D721Med (cell line): ENCODE data around the gene CRIM1.
"Not testable (repeated sequence)": the region's sequence is repeated elsewhere in the genome, so short reads cannot be mapped to it uniquely, and the experiment has no call there.

Experiments used
- DNase-seq: peaks from one replicate; pipeline ENCODE4 v3.0.0; 2011; ENCODE audit warnings: low spot score; ENCODE audit not compliant: insufficient read length
- FAIRE-seq: peaks from 2 replicates; lab custom pipeline; 2011; peaks lifted over from hg19 to GRCh38; lab: Jason Lieb, UNC
- TF ChIP-seq, protein P1 (sequence below): IDR thresholded peaks from 2 replicates; pipeline ENCODE4 v1.5.1; 2012; ENCODE audit warnings: mild to moderate bottlenecking, control low read depth; ENCODE audit not compliant: insufficient read depth; ENCODE audit errors: missing control alignments

Gene CRIM1

DNA sequence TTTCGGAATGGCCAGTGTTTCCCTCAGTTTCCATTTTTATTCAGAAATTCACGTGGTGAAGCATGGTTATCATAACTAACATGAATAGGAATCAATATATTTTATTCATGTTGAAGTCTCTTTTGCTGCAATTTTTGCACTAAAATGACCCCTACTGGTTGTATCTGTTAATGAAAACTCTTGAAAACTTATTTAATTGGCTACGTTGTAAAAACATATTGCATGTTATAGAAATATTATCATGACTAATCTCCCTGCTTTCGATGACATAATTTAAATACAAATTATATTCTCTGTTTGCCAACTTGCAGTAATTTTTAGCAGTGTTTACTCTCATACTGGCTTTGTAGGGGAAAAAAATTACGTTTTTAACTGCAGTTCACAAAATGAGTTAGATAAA is 3.5 kb downstream of the CRIM1 start:
- TF ChIP-seq, protein P1, sequence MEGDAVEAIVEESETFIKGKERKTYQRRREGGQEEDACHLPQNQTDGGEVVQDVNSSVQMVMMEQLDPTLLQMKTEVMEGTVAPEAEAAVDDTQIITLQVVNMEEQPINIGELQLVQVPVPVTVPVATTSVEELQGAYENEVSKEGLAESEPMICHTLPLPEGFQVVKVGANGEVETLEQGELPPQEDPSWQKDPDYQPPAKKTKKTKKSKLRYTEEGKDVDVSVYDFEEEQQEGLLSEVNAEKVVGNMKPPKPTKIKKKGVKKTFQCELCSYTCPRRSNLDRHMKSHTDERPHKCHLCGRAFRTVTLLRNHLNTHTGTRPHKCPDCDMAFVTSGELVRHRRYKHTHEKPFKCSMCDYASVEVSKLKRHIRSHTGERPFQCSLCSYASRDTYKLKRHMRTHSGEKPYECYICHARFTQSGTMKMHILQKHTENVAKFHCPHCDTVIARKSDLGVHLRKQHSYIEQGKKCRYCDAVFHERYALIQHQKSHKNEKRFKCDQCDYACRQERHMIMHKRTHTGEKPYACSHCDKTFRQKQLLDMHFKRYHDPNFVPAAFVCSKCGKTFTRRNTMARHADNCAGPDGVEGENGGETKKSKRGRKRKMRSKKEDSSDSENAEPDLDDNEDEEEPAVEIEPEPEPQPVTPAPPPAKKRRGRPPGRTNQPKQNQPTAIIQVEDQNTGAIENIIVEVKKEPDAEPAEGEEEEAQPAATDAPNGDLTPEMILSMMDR, result peak; percentile 40
- no peak for FAIRE-seq
- DNase-seq, result no peak

DNA sequence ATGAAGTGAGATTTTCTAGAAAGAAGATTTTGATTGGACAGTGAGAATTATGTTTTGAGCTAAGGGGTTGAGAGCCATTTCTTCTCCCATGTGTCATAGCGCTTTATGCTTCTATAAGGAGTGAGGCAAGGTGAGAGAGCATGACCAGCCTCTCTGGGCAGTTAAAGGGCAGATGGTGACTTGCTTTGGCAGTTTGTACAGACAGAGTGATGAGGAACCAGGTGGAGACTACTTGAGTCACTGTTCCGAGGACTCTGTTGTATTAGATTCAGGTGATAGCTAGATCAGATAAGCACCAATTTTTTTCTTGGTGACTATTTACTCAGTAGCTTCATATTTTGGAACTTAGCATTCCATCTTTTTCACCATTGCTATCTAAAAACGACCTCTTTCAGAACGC is 4.5 kb downstream of the CRIM1 start:
- FAIRE-seq (no peak), DNase-seq (no peak)
- TF ChIP-seq, protein P1, result no peak

DNA sequence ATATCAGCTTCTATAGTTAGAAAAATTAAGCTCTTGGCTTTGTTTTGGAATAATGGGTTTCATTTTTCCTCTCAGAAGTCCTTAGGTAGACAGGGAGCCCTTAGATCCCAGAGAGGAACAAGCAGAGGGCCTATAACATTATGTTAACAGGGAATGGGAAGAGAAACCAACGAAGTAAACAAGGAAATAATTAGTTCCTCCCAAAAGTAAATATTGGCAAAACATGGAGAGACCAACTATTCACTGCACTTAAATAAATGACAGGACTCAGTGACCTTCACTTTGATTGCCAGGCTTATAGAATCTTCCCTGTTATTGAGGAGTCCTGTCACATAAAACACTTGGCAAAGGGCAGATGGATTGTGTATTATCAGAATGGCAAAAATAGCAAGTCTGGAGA is 5.3 kb downstream of the CRIM1 start:
- TF ChIP-seq, protein P1, result no peak
- DNase-seq (no peak), FAIRE-seq (no peak)

DNA sequence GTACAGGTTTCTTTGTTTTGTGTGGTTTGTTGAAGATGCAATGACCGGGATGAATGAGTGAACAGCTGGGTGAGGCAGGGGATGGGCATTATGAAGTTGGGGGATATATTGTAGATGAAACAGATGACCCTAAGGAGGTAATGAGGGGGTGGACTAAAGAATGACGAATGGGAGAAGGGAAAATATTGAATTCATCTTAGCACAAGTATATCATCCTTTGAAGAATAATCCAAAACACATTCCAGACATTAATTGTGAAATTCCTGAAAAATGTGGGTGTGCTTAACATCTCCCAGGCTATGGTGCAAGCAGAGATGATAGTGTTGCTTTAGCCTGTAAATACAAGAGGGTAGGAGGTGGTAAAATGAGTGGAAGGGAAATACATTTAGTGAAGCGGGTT is 5.8 kb downstream of the CRIM1 start:
- FAIRE-seq, result no peak

DNA sequence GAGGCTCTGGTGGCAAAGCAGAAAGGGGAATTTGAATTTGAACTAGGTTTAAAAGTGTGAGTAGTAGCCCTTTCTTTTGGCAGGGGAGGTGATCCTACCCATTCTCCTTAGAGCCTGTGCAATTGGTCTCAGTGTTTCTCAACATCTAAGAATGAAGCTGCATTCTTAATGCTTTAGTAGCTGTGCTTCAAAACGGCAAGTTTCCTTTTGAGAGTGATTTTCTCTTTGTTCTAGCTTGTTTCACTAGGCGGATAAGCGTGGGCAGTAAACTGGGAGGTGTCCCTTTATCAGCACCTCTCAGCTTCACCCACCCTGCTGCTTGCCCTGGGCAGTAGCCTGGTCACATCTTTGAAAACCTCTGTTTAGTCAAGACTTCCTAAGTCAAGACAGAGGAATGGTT is 6.7 kb downstream of the CRIM1 start:
- FAIRE-seq (no peak), DNase-seq (no peak)
- TF ChIP-seq, protein P1, result no peak

More for the DNA sequence above, 5.8 kb downstream of the CRIM1 start:
- DNase-seq, result no peak
- TF ChIP-seq, protein P1, result no peak

DNA sequence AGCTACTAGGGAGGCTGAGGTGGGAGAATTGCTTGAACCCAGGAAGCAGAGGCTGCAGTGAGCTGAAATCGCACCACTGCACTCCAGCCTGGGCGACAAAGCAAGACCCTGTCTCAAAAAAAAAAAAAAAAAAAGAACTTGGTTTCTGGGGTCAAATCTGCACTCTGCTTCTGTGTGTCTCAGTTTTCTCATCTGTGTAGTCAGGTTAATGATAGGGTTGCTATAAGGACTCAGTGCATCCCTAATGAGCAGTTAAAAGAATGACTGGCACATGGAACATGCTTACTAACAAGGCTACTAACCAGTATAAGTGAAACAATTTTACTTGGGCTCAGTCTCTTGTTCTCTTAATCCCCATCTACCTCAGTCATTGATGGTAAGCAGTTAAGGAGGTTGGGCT is 7.5 kb downstream of the CRIM1 start:
- not testable (repeated sequence) for FAIRE-seq, DNase-seq

DNA sequence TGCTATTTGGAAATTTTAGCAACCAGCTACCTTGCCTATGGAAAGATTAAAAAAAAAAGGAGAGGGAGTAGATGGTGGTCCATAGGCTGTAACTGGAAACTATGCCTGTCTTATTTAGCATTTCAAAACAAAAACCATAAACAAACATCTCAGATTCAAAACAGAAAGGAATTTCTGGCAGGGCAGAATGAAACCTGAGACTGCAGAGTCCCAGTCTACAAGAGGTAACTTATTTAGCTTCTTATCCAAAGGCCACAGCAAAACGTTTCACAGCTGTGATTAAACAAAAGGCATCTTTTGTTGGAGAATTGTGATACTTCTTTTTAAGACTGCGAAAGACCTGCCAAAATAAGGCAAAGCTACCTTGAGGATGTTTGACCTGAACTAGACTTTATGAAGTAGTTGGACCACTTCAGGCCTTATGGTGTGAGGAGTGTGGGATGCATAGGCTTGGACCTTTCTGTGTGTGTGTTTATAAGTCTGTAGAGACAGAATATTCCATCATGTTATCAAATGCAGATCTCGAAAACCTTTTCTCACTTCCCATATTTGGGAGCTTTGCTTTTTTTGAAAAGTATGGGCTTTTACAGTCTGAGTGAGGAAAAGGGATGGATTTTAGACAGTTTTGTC is 11.0 kb downstream of the CRIM1 start:
- TF ChIP-seq, protein P1, result no peak
- FAIRE-seq, result no peak
- DNase-seq, result no peak
